SK-N-SH (cell line): ENCODE measurements around the gene NKX6-2.

Experiments
- CTCF ChIP-seq: fragments of 200-600 bp; sonication (generic); IDR thresholded peaks from 2 replicates; pipeline ENCODE4 v1.6.1; 2017; ENCODE audit warnings: antibody characterized with exemption, mild to moderate bottlenecking, moderate library complexity
- EP300 ChIP-seq, 2 experiments: IDR thresholded peaks; 2 replicates each; pipeline versions ENCODE4 v1.4.0 to v1.6.1; 2012; ENCODE audit warnings: borderline replicate concordance in 1 of 2, low read depth in 1 of 2, low read length in 1 of 2
- FOSL2 ChIP-seq: IDR thresholded peaks from 2 replicates; pipeline ENCODE4 v1.4.0; 2012; ENCODE audit warnings: low read depth, mild to moderate bottlenecking, moderate library complexity, borderline replicate concordance
- GABPA ChIP-seq: IDR thresholded peaks from 2 replicates; pipeline ENCODE4 v1.4.0; 2012; ENCODE audit warnings: low read depth, mild to moderate bottlenecking
- JUND ChIP-seq: IDR thresholded peaks from 2 replicates; pipeline ENCODE4 v1.4.0; 2012
- PBX3 ChIP-seq: IDR thresholded peaks from 2 replicates; pipeline ENCODE4; 2012
- POLR2AphosphoS5 ChIP-seq: IDR thresholded peaks from 2 replicates; pipeline ENCODE4 v1.6.1; 2012; ENCODE audit warnings: low read depth, low read length
- SIN3A ChIP-seq: IDR thresholded peaks from 2 replicates; pipeline ENCODE4 v1.6.1; 2012; ENCODE audit warnings: low read depth, mild to moderate bottlenecking, low read length, moderate library complexity, borderline replicate concordance
- SMC3 ChIP-seq: IDR thresholded peaks from 2 replicates; pipeline ENCODE4 v1.6.1; 2012; ENCODE audit warnings: low read depth, low read length, improper control_type of control experiment
- TAF1 ChIP-seq: IDR thresholded peaks from 2 replicates; pipeline ENCODE4 v1.6.1; 2012; ENCODE audit warnings: low read depth, mild to moderate bottlenecking, low read length, moderate library complexity, borderline replicate concordance

GRCh38 chr10:132786884-132787494, 1.0 kb upstream of the NKX6-2 start:
- TF ChIP-seq EP300 (IDR thresholded peaks at IDR 0.05; ENCODE audit: borderline replicate concordance in 1 of 2, low read depth in 1 of 2, low read length in 1 of 2) (no peak), CTCF (no peak), SMC3 (no peak), FOSL2 (no peak), GABPA (no peak), JUND (no peak), POLR2AphosphoS5 (no peak), SIN3A (no peak), TAF1 (no peak), PBX3 (no peak)
